SW 1271 (cell line): ENCODE results near the gene SEPTIN10.

Experiments used
- DNase-seq, 2 experiments: peaks; one replicate each; lab custom pipeline; 2025; lab: John Stamatoyannopoulos, UW

Gene SEPTIN10

DNA sequence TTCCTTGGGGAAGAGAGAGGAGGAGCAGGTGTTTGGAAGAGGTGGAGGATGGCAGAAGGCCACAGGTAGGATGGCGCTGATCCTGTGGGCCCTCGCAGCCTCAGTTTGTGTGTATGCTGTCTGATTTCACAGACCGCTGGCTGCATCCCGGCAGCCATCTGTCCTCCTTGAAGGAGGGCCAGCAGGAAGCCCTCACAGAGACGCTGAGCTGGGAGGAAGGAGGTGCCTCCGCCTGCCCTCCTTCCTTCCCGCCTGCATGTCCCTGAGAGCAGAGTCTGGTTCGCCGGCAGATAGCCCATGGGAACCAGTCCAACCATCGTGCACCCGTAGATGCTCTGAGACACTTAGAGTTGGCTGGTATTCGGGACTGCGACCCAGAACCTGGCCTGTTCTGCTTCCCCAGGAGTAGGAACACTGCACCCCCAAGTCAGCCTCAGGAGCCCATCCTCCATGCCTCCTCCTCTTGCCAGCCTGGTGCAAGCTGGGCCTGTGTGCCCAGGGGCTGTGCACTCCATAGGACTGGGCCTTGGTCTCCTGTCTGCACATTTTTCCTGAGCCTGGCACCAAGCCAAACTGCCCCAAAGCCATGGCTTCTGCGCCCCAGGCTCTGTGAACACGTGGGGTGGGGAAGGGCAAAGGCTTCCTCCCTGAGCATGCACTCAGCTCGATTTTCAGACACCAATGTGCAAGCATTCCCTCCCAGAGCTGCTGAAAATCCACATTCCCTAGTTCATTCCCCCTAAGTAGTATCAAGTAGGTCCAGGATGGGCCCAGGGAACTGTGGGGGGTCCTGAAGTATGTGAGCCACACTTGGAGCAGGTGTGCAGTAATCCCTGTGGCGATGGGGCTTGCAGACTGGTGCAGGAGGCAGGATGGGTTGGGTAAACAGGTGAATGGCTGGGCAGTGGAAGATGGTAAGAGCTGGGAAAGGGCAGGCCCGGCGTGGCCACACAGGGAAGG lies 115.6 kb downstream of the SEPTIN10 start:
- no peak for DNase-seq

DNA sequence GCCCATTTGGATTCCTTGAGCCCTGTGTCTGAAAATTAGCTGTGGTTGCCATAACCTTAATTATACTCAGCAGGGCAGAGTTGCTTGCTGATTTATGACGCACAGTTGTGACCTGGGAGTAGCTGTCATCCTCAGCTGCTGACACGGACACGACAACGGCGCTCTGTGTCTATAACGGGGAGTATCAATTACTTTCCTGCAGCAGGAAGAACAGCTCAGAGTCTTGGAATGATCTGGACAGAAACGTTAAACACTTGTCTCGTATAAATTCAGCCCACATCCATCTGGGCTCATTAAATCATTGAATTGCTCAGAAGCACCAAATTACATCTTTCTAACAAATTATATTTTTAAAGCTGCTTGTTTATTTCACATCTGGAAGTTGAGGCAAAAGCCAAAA lies 116.3 kb downstream of the SEPTIN10 start:
- no peak for DNase-seq

DNA sequence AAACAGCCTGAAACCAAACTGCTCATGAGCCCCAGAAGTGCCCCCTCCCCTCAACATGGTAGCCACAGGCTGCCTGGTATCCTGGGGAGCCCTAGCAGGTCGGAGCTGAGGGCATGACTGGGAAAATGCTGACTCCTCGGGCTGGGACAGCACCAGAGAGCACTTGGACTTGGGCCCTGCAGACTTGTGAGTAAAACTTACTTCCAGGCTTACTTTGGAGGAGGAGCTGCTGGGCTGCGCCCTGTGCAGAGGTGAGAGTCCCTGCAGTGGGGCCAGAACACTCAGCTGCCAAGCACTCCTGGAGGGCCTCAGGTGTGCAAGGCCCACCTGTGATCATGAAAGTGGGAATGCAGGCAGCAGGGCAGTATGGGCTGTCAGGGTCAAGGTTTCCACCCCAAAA lies 119.4 kb downstream of the SEPTIN10 start:
- no peak for DNase-seq

DNA sequence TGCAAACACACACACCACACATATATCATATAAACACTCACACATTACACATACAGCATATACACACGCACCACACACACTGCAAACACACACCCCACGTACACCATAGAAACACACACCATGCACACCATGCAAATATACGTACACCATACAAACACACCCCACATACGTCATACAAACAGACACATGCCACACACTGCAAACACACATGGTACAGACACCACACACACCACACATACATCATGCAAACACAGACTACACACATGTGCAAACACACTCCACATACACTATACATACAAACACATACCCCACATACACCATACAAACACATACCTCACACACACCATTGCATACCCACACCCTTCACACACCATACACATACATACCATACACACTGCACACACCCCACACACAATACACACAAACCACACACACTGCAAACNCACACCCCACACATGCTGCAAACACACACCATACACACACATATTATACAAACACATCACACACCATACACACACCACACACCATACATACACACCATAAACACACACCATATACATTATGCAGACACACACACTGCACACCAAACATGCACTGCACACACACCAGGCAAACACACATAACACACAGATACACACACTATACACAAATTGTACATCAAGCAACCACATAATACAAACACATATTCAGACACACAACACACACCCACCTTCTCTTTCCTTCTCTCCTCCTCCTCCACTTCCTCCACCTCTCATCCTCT lies 120.4 kb downstream of the SEPTIN10 start:
- no peak for DNase-seq
